Osteoblast (primary cell): ENCODE results near the gene PKIG. TPM values are rescaled to one million over a fixed set of nuclear protein-coding genes. Genes with fewer than 3 reads are reported as not detected.
A peak's percentile ranks its signal among the peaks of the same experiment; 100 is the strongest.

Experiments used
- DNase-seq: peaks from one replicate; pipeline ENCODE4 v3.0.0; 2011; ENCODE audit warnings: low spot score, mixed read lengths; ENCODE audit not compliant: insufficient read length; ENCODE audit errors: missing footprints
- H2AFZ ChIP-seq: 2 replicates; pipeline ENCODE4 v1.6.0; 2011; ENCODE audit warnings: mild to moderate bottlenecking, low read length
- H3K27ac ChIP-seq: 2 replicates; pipeline ENCODE4 v1.5.1; 2011; ENCODE audit warnings: mild to moderate bottlenecking, low read depth, low read length, moderate library complexity
- H3K27me3 ChIP-seq: 2 replicates; pipeline ENCODE4 v1.6.0; 2012; ENCODE audit warnings: mild to moderate bottlenecking, control low read depth, inconsistent platforms, low read length, moderate library complexity; ENCODE audit not compliant: insufficient read depth
- H3K36me3 ChIP-seq: 2 replicates; pipeline ENCODE4 v1.5.1; 2011; ENCODE audit warnings: mild to moderate bottlenecking, low read length, control low read depth, moderate library complexity; ENCODE audit not compliant: insufficient read depth
- H3K4me1 ChIP-seq: 2 replicates; pipeline ENCODE4 v1.5.1; 2011; ENCODE audit warnings: mild to moderate bottlenecking, low read length, control low read depth, moderate library complexity; ENCODE audit not compliant: insufficient read depth
- H3K4me2 ChIP-seq: 2 replicates; pipeline ENCODE4 v1.6.0; 2011; ENCODE audit warnings: mild to moderate bottlenecking, low read length; ENCODE audit not compliant: insufficient read depth
- H3K4me3 ChIP-seq: fragments of 200-600 bp; sonication (generic); 3 replicates; pipeline ENCODE4 v1.5.1; 2012; ENCODE audit warnings: mild to moderate bottlenecking, low read length, inconsistent platforms; ENCODE audit not compliant: insufficient read depth
- H3K79me2 ChIP-seq: 2 replicates; pipeline ENCODE4 v1.6.0; 2012; ENCODE audit warnings: mild to moderate bottlenecking, low read length, control low read depth, inconsistent platforms; ENCODE audit not compliant: insufficient read depth
- H3K9me3 ChIP-seq: 2 replicates; pipeline ENCODE4 v1.5.1; 2011; ENCODE audit warnings: low read depth, low read length, control low read depth
- H4K20me1 ChIP-seq: 2 replicates; pipeline ENCODE4 v1.6.0; 2012; ENCODE audit warnings: mild to moderate bottlenecking, low read length, control low read depth; ENCODE audit not compliant: insufficient read depth
- CTCF ChIP-seq: IDR thresholded peaks from 2 replicates; pipeline ENCODE4 v1.5.1; 2011; ENCODE audit warnings: mild to moderate bottlenecking, low read depth, low read length, moderate library complexity; ENCODE audit errors: extremely low read depth
- total RNA-seq: library from RNA; depleted of rRNA; stranded (reverse); fragments of >200 nt; gene quantifications from 2 replicates; pipeline ENCODE4 v1.2.3, GENCODE V29; 2012

The PKIG gene
- total RNA-seq, 1 donor: 107 TPM

GRCh38 chr20:44537993-44538392, 44.4 kb upstream of the PKIG start:
- no peak for DNase-seq
- H3K79me2 ChIP-seq: peaks cover 26% of the 10 kb centered on the region

GRCh38 chr20:44540834-44541233, 41.5 kb upstream of the PKIG start:
- peak overlapping the region; percentile 52 for H3K4me2 ChIP-seq
- H3K79me2 ChIP-seq: peaks cover 19% of the 10 kb centered on the region
- H3K36me3 ChIP-seq: no peaks in the 10 kb centered on the region
- DNase-seq: peak; percentile 85
- peak overlapping the region; percentile 53 for H3K27ac ChIP-seq
- no peaks in the 10 kb centered on the region for H3K27me3 ChIP-seq
- no peak for TF ChIP-seq CTCF
- H3K4me3 ChIP-seq: no peak overlapping the region
- no peaks in the 10 kb centered on the region for H4K20me1 ChIP-seq
- H2AFZ ChIP-seq: peak overlapping the region; percentile 1
- no peaks in the 10 kb centered on the region for H3K9me3 ChIP-seq
- peaks cover 18% of the 10 kb centered on the region for H3K4me1 ChIP-seq

More at GRCh38 chr20:44537993-44538392, 44.4 kb upstream of the PKIG start:
- no peaks in the 10 kb centered on the region for H3K27me3 ChIP-seq
- peaks cover 17% of the 10 kb centered on the region for H3K4me1 ChIP-seq
- H4K20me1 ChIP-seq: no peaks in the 10 kb centered on the region
- no peaks in the 10 kb centered on the region for H3K9me3 ChIP-seq
- no peak overlapping the region for H3K27ac ChIP-seq
- H3K4me2 ChIP-seq: no peak overlapping the region
- peak; percentile 28 for TF ChIP-seq CTCF
- H2AFZ ChIP-seq: no peak overlapping the region
- no peaks in the 10 kb centered on the region for H3K36me3 ChIP-seq
- no peak overlapping the region for H3K4me3 ChIP-seq

- Histone ChIP-seq H3K4me1 (peaks cover 18% of the 10 kb centered on the region), H4K20me1 (no peaks in the 10 kb centered on the region), H3K79me2 (peaks cover 17% of the 10 kb centered on the region), H3K36me3 (no peaks in the 10 kb centered on the region), H3K4me2 (peak overlapping the region; percentile 18), H2AFZ (no peak overlapping the region), H3K27me3 (no peaks in the 10 kb centered on the region), H3K9me3 (no peaks in the 10 kb centered on the region), H3K27ac (no peak overlapping the region), H3K4me3 (no peak overlapping the region)
- no peak for TF ChIP-seq CTCF
- DNase-seq: no peak
Measured at GRCh38 chr20:44541992-44542391, 40.4 kb upstream of the PKIG start.

GRCh38 chr20:44542890-44543289, 39.5 kb upstream of the PKIG start:
- no peak overlapping the region for H3K4me3 ChIP-seq
- no peak for TF ChIP-seq CTCF
- H4K20me1 ChIP-seq: no peaks in the 10 kb centered on the region
- H3K27ac ChIP-seq: no peak overlapping the region
- H3K79me2 ChIP-seq: peaks cover 22% of the 10 kb centered on the region
- DNase-seq: no peak
- H3K4me1 ChIP-seq: peaks cover 21% of the 10 kb centered on the region
- no peaks in the 10 kb centered on the region for H3K9me3 ChIP-seq
- no peak overlapping the region for H3K4me2 ChIP-seq
- no peaks in the 10 kb centered on the region for H3K36me3 ChIP-seq
- no peaks in the 10 kb centered on the region for H3K27me3 ChIP-seq
- H2AFZ ChIP-seq: peak overlapping the region; percentile 12
